Stimulated activated CD4-positive, alpha-beta T cell treated with anti-CD3 and anti-CD28 coated beads, Interleukin-4, amount 100 ng/mL, for 4 hours (primary cell): ENCODE data around the gene MPP2.
A peak's percentile ranks its signal among the peaks of the same experiment; 100 is the strongest.
"Not testable (repeated sequence)": the region's sequence is repeated elsewhere in the genome, so short reads cannot be mapped to it uniquely, and the experiment has no call there.

ENCODE experiments used
- DNase-seq, 2 experiments: peaks; one replicate each; pipeline ENCODE4 v3.0.0-alpha.2; 2020

The MPP2 gene

GRCh38 chr17:43844241-43844640, 63.1 kb downstream of the MPP2 start:
- DNase-seq: no peak

- DNase-seq: no peak
Observed at GRCh38 chr17:43842975-43843325, 64.4 kb downstream of the MPP2 start.

GRCh38 chr17:43842091-43842974, 65.0 kb downstream of the MPP2 start:
- DNase-seq: not testable (repeated sequence)

- DNase-seq: no peak
Observed at GRCh38 chr17:43841282-43841681, 66.1 kb downstream of the MPP2 start.

- no peak for DNase-seq
Observed at GRCh38 chr17:43840814-43841213, 66.5 kb downstream of the MPP2 start.

- no peak for DNase-seq
Observed at GRCh38 chr17:43839670-43840108, 67.6 kb downstream of the MPP2 start.

GRCh38 chr17:43834106-43834505, 73.2 kb downstream of the MPP2 start:
- no peak for DNase-seq

- DNase-seq: peak; percentile 52 to 58
Observed at GRCh38 chr17:43832976-43833829, 74.1 kb downstream of the MPP2 start, which contains the start of gene MPP3. MPP3 (minus strand) TSS chr17:43833146; CDS start chr17:43831906, 1,240 bp downstream.

- peak in 1 of 2 experiments; percentile 10 for DNase-seq
Observed at GRCh38 chr17:43832168-43832975, 75.0 kb downstream of the MPP2 start.

- no peak for DNase-seq
Observed at GRCh38 chr17:43831633-43832032, 75.7 kb downstream of the MPP2 start.

GRCh38 chr17:43830510-43831140, 76.7 kb downstream of the MPP2 start:
- no peak for DNase-seq

- no peak for DNase-seq
Observed at GRCh38 chr17:43829738-43830137, 77.6 kb downstream of the MPP2 start.

GRCh38 chr17:43827596-43827995, 79.7 kb downstream of the MPP2 start:
- DNase-seq: no peak

- DNase-seq: no peak
Observed at GRCh38 chr17:43826206-43826605, 81.1 kb downstream of the MPP2 start.

- DNase-seq: no peak
Observed at GRCh38 chr17:43825567-43825966, 81.8 kb downstream of the MPP2 start.
